ENCODE results near the gene NIPA2.
A peak's percentile ranks its signal among the peaks of the same experiment; 100 is the strongest.
"Not testable (repeated sequence)": the region's sequence is repeated elsewhere in the genome, so short reads cannot be mapped to it uniquely, and the experiment has no call there.

The NIPA2 gene

GRCh38 chr15:22838292-22839042, at the start of gene NIPA2:
Gene NIPA2 (plus strand): TSS chr15:22838666. CDS start chr15:22851732, 13,066 bp downstream.
- peak; percentile 95 for FAIRE-seq

DNA sequence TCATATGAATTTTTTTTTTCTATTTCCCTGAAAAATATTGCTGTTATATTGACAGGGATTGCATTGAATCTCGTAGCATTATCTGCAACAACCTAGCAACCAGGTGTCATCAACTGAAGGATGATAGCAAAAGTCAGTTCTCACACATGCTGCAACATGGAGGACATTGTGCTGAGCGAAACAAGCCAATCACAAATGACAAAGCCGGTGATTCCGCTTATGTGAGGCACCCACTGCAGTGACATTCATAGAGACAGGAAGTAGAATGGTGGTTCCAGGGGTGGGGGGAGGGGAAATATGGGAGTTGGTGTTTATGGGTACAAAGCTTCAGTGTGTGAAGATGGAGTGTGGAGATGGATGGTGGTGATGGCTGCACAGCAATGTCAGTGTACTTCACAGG, 44.4 kb upstream of the NIPA2 start:
- no peak for FAIRE-seq

GRCh38 chr15:22794621-22795167, 43.8 kb upstream of the NIPA2 start:
- FAIRE-seq = no peak

GRCh38 chr15:22795206-22796063, 43.0 kb upstream of the NIPA2 start:
- FAIRE-seq = no peak

GRCh38 chr15:22796079-22796478, 42.4 kb upstream of the NIPA2 start:
- no peak for FAIRE-seq

DNA sequence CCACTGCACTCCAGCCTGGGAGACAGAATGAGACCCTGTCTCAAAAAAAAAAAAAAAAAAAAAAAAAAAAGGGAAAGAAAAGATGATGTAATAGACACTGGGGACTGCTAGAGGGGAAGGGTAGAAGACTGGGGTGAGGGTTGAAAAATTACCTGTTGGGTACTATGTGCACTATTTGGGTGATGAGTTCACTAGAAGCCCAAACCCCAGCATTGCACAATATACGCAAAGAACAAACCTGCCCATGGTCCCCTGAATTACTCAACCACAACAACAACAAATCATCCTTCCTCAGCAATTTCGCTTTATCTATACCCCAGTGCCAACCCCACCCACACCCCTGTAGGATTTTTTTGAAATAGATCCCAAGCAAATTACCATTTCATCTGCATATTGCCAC, 38.6 kb upstream of the NIPA2 start:
- no peak for FAIRE-seq

GRCh38 chr15:22803006-22803405, 35.5 kb upstream of the NIPA2 start:
- not testable (repeated sequence) for FAIRE-seq

- FAIRE-seq = no peak
These were observed 32.3 kb upstream of the NIPA2 start for GRCh38 chr15:22806156-22806555.

DNA sequence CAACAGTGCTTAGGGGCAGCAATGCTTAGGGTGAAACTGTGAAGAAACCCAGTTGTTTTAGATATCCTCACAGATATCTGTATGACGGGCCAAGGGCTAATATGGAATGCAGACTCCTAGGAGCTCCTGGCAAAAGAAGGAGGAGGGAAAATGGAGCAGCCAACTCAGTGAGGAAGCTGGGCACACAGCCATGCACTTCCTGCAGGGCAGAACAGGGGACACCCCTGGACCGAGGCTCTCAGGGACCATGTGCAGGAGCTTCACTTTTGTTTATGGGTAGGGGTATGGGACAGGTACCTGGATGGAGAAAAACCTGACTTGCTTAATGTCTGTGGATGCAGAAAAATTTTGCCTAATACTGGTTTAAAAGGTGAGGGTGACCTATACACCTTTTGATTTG, 31.8 kb upstream of the NIPA2 start:
- FAIRE-seq = no peak

DNA sequence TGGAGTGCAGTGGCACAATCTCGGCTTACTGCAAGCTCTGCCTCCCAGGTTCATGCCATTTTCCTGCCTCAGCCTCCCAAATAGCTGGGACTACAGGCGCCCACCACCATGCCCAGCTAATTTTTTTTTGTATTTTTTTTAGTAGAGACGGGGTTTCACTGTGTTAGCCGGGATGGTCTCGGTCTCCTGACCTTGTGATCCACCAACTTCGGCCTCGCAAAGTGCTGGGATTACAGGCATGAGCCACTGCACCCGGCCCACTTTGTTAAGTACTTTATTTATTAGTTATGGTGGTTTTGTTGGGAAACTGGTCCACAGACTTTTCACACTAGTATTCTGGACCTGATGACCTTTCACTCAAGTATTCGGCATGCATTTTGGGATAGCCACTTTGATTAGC, 30.6 kb upstream of the NIPA2 start:
- FAIRE-seq = not testable (repeated sequence)

GRCh38 chr15:22808240-22808639, 30.2 kb upstream of the NIPA2 start:
- FAIRE-seq = no peak

GRCh38 chr15:22808761-22809280, 29.6 kb upstream of the NIPA2 start:
- no peak for FAIRE-seq

GRCh38 chr15:22810033-22810852, 28.2 kb upstream of the NIPA2 start:
- FAIRE-seq = no peak

- no peak for FAIRE-seq
These were observed 27.6 kb upstream of the NIPA2 start for GRCh38 chr15:22810853-22811338.

GRCh38 chr15:22811640-22812039, 26.8 kb upstream of the NIPA2 start:
- no peak for FAIRE-seq

- FAIRE-seq = no peak
These were observed 24.6 kb upstream of the NIPA2 start for GRCh38 chr15:22813844-22814243.

GRCh38 chr15:22815766-22816165, 22.7 kb upstream of the NIPA2 start:
- no peak for FAIRE-seq

GRCh38 chr15:22819651-22820050, 18.8 kb upstream of the NIPA2 start:
- FAIRE-seq = no peak

DNA sequence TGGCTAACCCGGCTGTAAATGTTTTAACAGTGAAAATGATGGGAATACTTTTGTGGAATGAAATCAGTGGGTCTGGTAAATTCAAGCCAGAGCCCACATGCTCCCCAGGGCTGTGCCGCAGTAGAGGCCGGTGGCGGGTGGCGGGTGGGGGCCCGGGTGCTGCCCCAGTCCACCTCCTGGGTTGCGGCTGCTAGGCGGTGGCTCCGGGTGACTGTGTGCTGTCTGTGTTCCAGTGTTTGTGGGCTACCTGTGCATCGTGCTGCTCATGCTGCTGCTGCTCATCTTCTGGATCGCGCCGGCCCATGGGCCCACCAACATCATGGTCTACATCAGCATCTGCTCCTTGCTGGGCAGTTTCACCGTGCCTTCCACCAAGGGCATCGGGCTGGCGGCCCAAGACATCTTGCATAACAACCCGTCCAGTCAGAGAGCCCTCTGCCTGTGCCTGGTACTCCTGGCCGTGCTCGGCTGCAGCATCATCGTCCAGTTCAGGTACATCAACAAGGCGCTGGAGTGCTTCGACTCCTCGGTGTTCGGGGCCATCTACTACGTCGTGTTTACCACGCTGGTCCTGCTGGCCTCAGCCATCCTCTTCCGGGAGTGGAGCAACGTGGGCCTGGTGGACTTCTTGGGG, 14.9 kb upstream of the NIPA2 start:
- FAIRE-seq = no peak

- no peak for FAIRE-seq
These were observed 11.3 kb upstream of the NIPA2 start for GRCh38 chr15:22827125-22827524.

- FAIRE-seq = no peak
These were observed 7.0 kb upstream of the NIPA2 start for GRCh38 chr15:22831473-22831872.
